Hepatocyte (in vitro differentiated cells): ENCODE measurements around the gene PITPNC1.
"Not testable (repeated sequence)": the region's sequence is repeated elsewhere in the genome, so short reads cannot be mapped to it uniquely, and the experiment has no call there.

Experiments used
- CTCF ChIP-seq: fragments of 200-600 bp; sonication (generic); IDR thresholded peaks from 2 replicates; pipeline ENCODE4 v1.5.1; 2016; ENCODE audit warnings: antibody characterized with exemption, mild to moderate bottlenecking; ENCODE audit not compliant: poor library complexity
- EZH2 ChIP-seq: fragments of 200-600 bp; sonication (generic); IDR thresholded peaks from 2 replicates; pipeline ENCODE4 v1.6.1; 2016; ENCODE audit warnings: antibody characterized with exemption, mild to moderate bottlenecking, borderline replicate concordance

- TF ChIP-seq CTCF, EZH2: not testable (repeated sequence)
These were observed 45.2 kb downstream of the PITPNC1 start for GRCh38 chr17:67422296-67422695.
